Stimulated activated CD8-positive, alpha-beta memory T cell treated with anti-CD3 and anti-CD28 coated beads, Interleukin-15, amount 100 ng/mL, for 48 hours (primary cell): ENCODE results near the gene GABBR2.
"Not testable (repeated sequence)": the region's sequence is repeated elsewhere in the genome, so short reads cannot be mapped to it uniquely, and the experiment has no call there.

ENCODE experiments used
- DNase-seq, 2 donors: peaks; one replicate each; pipeline ENCODE4 v3.0.0-alpha.2; 2020; ENCODE audit warnings: low read depth in 2 of 2

Gene GABBR2

GRCh38 chr9:98686961-98687855 is 21.5 kb downstream of the GABBR2 start:
- no peak for DNase-seq

- DNase-seq: not testable (repeated sequence)
These were observed 23.9 kb downstream of the GABBR2 start for GRCh38 chr9:98684816-98685215.

- no peak for DNase-seq
These were observed 30.4 kb downstream of the GABBR2 start for GRCh38 chr9:98678244-98678842.

DNA sequence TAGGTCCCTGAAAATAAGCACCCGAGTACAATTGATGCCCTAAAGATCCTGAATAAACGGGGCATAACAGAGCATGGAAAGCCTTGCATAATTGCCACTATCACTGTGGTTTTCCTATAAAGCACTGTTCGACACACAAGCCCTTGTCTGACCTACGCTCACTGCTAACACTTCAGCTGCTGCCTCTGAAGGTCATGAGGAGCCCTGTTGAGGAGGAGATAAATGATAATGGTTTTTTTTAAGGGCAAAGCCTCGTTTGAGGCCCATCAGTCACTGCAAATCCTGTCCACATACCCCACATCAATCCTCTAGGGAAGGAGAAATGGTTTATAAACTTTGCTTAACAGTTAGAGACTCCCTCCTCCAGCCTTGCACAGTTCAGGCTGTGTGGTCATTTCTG is 35.1 kb downstream of the GABBR2 start:
- DNase-seq: no peak

DNA sequence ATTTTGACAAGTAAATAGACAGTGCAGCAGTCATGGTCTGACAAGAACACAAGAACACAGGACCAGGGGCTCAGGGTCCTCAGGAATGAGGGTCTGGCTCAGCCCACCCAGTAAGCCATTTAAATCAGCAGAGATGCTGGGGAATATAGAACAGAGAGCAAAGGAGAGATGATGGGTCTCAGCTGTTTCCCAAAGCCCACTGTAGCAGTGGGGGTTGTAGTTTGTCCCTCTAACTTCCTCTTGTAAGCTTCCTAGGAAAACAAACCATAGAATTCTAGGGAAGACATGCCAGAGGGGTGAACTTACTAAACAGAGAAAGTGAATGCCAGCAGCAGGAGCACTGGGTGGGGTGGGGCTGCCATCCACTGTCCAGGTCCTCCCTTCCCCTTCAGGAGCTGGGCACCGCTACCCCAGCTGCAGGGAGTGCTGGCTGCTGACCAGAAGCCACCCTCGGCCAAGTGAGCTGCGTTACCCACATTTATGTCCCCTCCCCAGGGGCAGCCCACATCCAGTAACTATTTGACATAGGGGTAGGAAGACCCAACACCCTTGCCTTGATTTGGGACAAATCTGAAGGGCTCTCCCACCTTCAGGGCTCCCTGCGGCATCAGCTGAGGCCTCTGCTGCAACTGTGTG is 41.6 kb downstream of the GABBR2 start:
- DNase-seq: no peak

GRCh38 chr9:98665501-98665900 is 43.2 kb downstream of the GABBR2 start:
- DNase-seq: no peak

DNA sequence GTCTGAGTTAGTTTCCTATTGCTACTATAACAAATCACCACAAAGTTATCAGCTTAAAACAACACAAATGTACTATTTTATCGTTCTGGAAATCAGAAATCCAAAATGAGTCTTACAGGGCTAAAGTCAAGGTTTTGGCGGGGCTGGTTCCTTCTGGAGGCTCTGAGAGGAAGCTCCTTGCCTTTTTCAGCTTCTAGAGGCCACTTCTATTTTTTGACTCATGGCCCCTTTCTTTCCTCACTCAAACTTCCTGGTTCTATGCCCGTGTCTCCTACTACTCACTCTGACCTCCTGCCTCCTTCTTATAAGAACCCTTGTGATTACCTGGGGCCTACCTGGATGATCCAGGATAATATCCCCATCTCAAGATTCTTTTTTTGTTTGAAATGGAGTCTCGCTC is 48.2 kb downstream of the GABBR2 start:
- DNase-seq: no peak

- no peak for DNase-seq
These were observed 49.8 kb downstream of the GABBR2 start for GRCh38 chr9:98658951-98659351.

DNA sequence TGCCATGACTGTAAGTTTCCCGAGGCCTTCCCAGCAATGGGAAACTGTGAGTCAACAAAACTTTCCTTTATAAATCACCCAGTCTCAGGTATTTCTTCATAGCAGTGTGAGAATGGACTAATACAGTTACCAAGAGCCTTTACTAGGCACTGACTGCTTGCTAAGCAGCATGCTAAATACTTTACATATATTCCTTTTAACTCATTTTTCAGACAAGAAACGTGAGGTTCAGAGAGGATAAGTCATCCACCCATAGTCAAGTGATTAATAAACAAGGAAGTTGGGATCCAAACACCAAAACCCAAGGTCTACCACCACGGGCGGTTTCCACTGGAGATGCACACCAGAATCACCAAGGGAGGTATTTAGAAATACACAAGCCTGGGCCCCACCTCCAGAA is 50.8 kb downstream of the GABBR2 start:
- no peak for DNase-seq

DNA sequence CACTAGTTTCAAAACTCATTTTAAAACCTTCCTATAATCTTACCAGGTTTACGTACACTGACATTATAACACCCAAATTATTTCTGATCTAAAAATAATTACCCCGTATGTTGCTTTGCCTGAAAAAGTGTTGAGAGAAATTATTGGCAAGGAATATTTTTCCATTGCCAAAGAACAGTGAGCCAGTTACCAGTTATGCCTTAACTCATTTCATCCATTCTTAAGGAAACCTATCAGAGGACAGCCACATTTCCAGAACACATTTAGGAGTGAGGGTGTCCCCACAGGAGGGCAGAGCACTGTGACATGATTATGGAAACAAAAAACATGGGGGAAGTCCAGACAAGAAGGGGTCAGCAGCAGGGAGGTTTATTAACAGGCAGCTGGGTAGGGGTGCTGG is 52.2 kb downstream of the GABBR2 start:
- no peak for DNase-seq

DNA sequence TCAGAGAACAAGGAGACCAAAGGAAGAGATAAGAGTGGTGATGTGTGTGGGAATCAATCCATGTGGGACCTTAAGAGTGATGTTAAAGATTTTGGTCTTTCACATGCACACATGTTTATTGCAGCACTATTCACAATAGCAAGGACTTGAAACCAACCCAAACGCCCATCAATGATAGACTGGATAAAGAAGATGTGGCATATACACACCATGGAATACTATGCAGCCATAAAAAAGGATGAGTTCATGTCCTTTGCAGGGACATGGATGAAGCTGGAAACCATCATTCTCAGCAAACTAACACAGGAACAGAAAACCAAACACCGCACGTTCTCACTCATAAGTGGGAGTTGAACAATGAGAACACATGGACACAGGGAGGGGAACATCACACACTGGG is 53.3 kb downstream of the GABBR2 start:
- not testable (repeated sequence) for DNase-seq

DNA sequence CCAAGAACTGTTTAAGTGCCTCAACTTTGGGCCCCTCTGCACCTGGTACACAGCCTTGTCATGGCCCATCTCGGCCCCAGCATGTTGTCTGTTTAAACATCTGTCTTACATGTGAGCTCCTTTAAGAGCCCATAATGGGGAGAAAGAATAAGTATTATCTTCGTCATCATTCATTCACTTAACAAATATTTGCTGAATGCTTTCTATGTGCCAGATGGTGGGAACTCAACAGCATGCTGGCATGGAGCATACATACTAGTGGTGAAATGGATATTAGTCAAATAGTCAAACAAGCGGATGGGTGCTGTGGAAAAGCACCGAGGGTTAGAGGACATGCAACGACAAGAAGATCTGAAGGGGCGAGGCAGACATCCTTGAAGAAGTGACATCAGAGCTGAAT is 54.5 kb downstream of the GABBR2 start:
- DNase-seq: no peak

- no peak for DNase-seq
These were observed 56.0 kb downstream of the GABBR2 start for GRCh38 chr9:98652741-98653140.

DNA sequence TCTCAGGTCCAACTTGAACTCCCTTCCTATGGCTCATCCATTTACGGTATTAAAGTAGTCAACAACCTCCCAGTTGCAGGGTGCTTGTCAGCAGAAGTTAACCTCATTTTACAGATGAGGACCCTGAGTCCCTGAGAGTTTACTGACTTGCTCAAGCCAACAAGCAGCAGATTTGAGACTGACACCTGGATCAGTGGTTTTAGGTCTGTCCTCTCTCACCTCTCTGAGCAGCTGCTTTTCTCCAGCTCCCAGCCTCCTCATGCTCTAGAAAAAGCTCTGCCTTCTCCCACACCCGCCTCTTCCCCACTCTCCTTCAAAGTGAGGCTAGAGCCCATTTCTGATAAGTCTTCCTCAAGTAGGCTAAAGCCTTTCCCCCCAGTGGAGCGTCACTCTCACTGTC is 56.4 kb downstream of the GABBR2 start:
- no peak for DNase-seq

DNA sequence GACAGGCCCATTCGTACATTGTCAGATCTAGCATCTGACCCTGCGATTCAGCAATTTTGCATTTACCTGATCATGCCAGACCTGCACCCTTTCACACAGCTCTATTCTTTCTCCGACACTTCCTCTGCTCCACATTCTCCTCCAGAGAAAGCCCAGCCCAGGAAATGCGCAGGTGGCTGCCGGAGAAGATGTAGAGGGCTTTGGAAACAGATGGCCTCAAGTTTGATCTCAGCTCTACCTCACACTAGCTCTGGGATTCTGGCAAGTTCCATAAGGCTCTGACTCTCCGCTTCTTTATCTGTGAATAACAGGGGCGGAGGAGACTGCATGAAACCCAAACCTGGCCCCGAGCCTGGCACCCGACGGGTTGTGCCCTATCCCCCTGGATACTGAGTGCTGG is 61.5 kb downstream of the GABBR2 start:
- DNase-seq: no peak

GRCh38 chr9:98644011-98644410 is 64.7 kb downstream of the GABBR2 start:
- no peak for DNase-seq

- no peak for DNase-seq
These were observed 65.9 kb downstream of the GABBR2 start for GRCh38 chr9:98642661-98643312.

DNA sequence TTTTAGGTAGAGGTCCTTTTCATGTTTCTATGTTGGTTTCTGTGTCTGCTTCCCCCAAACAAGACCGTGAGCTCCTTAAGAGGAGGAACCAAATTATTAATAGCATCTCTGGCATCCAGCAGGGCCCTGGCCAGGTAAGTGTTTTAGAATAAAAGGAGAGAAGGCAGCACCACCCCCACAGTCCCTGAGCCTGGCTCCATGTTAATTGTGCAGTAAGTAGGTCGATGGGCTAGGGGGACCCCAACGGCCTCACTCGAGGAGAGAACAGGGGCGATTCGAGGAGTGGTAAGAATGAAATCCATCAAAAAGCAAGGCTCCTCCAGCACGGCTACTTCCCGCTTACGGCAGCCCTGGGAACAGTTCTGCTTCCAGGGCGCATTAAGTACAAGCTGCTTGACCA is 67.0 kb downstream of the GABBR2 start:
- DNase-seq: no peak

- DNase-seq: no peak
These were observed 68.3 kb downstream of the GABBR2 start for GRCh38 chr9:98640394-98640793.

DNA sequence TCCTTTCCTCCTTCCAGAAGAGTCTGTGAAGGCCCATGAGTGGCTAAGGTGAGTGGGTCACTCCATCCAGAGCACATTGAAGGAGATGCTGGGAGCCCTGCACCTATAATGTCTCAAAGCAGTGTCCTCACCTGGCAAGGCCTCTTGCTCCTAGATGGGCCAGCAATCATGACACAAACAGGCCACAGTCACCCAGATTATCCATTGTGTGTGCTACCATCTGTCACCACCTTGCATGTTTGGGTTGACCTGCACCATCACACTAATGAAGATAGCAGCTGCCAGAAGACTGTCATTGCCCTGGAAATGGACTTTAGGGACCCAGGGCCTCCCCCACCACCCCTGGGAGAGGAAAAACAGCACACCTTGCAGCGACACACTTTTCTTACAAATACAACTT is 69.6 kb downstream of the GABBR2 start:
- DNase-seq: no peak

DNA sequence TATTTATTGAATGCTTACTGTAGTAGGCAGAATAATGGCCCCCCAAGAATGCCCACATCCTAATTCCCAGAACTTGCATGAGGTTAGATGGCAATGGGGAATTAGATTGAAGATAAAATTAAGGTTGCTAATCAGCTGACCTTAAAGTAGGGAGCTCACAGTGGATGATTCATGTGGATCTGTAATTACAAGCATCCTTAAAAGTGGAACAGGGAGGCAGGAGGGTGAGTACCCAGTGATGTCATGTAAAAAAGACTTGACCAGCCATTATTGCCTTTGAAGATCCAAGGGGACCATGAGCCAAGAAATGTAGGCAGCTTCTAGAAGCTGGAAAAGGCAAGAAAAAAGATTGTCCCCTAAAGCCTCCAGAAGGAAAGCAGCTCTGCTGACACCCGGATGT is 71.4 kb downstream of the GABBR2 start:
- DNase-seq: no peak

- no peak for DNase-seq
These were observed 73.4 kb downstream of the GABBR2 start for GRCh38 chr9:98635374-98635773.
